GM15510 (cell line): ENCODE results near the gene ECT2.

Experiments
- POLR2A ChIP-seq: IDR thresholded peaks from 3 replicates; pipeline ENCODE4 v1.6.1; 2011; ENCODE audit warnings: borderline replicate concordance; ENCODE audit not compliant: insufficient read length; ENCODE audit errors: extremely low read depth

The ECT2 gene

GRCh38 chr3:172776049-172776717, 25.7 kb downstream of the ECT2 start:
- no peak for TF ChIP-seq POLR2A

DNA sequence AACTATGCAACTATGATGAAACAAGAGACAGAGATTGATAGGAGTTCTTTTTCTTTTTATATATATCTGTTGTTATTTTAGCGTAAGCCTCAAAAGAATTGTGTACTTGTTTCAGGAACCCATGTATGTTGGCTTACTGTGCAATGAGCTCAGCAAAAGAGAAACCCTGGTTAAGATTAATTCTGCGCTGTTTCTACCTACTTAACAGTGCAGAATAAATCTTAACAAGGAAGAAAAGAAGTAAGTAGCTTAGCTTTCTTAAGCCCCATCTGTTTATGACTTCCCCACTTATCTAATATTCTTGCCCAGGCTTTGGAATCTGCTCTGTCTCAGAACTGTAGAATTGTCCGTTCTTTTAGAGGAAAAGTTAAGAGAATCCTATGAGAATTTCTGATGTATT, 27.4 kb downstream of the ECT2 start:
- no peak for TF ChIP-seq POLR2A

- no peak for TF ChIP-seq POLR2A
Measured at GRCh38 chr3:172782235-172782634, 31.7 kb downstream of the ECT2 start.

DNA sequence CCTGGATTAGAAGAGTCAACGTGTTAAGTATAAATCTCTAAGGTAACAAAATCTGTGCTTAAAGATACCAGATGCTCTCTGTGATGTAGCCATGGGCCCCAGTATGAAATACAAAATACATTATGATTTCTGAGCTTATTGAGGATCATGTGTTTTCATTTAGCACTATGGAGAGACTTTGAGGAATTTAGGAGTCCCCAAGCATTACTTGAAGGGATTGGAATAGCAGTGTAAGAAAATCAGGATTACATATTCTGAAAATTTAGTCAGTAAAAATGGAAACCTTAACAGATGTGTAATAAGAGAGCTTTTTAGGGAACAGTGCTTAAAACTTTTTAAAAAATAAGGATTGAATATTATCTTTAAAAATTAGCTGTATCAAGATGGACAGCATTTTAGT, 35.5 kb downstream of the ECT2 start:
- no peak for TF ChIP-seq POLR2A

DNA sequence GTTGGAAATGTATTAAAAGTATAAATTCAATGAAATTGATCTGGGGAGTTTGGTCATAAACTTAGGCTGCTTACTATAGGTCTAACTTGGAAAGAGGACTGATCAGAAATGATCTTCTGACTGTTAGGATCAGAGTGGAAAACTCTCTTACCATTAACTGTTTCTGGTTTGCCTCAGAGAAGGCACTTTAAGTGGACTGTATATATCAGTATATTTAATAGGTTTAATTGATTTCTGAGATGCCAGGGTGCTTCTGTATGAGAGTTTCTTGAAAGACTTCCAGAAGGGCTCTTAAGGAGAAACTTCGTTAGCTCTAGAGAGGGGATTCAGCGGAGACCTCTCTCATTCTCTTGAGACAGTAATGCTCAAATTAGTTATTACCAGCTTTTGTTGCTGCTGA, 36.5 kb downstream of the ECT2 start:
- TF ChIP-seq POLR2A, result no peak

- TF ChIP-seq POLR2A, result no peak
Measured at GRCh38 chr3:172787746-172788145, 37.2 kb downstream of the ECT2 start.

- no peak for TF ChIP-seq POLR2A
Measured at GRCh38 chr3:172799246-172799645, 48.7 kb downstream of the ECT2 start.

DNA sequence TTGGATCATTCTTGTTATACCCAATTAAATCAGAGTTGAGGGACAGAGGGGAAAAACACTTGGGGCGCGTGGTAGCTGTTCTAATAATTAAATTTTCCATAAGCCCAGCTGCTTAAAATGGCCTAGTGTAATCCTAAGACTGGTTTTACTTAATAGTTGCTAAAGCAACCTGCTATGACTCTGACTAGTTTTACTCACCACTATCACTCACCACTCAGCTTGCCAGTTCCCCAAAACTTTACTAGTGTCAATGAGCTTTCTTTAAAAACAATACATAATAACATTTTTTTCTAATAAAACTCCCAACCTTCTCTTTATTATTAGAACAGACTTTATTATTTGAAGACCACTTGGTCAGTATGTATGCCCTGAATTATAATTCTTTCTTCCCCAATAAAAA, 49.6 kb downstream of the ECT2 start:
- TF ChIP-seq POLR2A, result no peak

DNA sequence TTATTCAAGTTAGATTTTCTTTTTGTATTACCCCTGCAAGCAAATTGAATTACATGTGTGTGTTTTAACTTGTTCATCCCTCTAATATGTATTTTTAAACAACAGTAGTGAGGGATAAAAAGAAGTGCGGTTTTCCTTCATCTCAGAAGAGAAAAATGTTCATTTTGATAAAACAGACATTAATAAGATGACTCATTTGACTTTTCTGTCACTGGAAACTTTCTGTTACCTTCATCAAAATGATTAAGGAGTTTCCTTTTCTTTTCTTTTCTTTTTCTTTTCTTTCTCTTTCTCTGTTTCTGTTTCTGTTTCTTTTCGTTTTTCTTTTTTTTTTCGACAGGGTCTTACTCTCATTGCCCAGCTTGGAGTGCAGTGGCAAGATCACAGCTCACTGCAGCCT, 53.0 kb downstream of the ECT2 start:
- no peak for TF ChIP-seq POLR2A

DNA sequence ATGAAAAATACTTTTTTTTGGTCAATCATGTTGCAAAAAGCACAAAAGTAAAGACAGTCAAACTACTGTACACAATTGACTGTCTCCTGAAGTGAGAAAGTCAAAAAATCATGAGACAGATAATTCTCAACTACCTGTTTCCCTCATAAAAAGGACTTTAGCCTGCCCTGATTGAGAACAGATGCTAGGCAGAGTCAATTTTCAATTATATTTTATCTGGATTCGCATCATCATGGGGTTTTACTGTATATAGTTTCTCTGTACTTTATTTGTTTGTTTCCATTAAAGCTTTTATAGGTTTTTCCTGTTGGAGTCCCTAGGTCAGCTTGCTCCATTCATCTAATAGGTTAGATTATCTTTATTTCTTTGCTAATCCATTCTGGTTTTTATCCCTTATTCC, 53.8 kb downstream of the ECT2 start:
- TF ChIP-seq POLR2A, result no peak

GRCh38 chr3:172808969-172809546, 58.5 kb downstream of the ECT2 start:
- no peak for TF ChIP-seq POLR2A

- no peak for TF ChIP-seq POLR2A
Measured at GRCh38 chr3:172811099-172811498, 60.6 kb downstream of the ECT2 start.

DNA sequence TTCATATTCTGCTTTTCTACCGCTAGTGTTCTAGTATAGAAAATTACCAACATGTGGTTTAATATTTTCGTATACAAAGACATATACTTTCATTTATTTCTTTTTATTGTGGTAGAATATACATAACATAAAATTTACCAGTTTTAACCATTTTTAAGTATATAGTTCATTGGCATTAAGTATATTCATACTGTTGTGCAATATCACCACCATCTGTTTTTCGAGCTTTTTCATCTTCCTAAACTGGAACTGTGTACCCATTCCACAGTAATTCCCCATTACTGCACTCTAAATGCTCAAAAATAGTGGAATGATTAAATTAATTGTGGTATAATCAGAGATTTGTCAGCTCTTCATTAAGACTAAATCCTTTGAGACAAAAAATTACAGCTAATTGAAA, 62.9 kb downstream of the ECT2 start:
- no peak for TF ChIP-seq POLR2A

DNA sequence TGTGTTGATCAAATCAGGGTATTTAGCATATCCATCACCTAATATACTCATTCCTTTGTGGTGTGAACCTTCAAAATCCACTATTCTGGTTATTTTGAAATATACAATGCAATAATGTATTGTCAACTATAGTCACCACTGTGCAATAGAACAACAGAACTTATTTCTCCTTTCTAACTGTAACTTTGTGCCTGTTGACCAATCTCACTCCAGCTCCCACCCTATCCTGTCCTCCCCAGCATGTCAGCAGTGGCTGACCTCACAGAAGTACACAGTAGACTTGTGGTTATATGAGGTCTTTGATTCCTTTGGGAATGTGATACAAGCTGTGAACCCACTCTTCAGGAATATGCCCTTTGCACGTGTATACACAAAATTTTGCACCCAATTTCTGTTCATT, 64.2 kb downstream of the ECT2 start:
- TF ChIP-seq POLR2A, result no peak

DNA sequence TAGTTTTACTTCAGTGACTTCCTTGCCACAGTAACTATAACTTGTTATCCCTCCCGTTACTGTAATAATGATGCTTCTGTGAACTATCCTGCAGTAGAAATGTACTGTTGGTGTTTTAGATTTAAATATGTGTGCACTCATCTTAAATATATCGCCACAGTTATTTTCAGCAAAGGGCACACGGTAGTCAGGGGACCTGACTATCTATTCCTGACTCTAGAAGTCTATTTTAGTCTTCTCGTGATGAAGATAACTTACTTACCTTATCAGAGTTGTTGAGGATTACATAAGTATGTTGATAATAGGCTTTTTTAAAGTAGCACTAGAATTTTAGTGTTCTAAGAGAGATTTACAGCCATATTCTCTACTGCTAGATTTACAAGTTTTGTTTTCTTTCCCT, 65.3 kb downstream of the ECT2 start:
- no peak for TF ChIP-seq POLR2A

GRCh38 chr3:172816281-172816680, 65.8 kb downstream of the ECT2 start:
- TF ChIP-seq POLR2A, result no peak
